ENCODE results near the gene COPA. TPM values are rescaled to one million over a fixed set of nuclear protein-coding genes. Genes with fewer than 3 reads are reported as not detected.
A peak's percentile ranks its signal among the peaks of the same experiment; 100 is the strongest.
"Not testable (repeated sequence)": the region's sequence is repeated elsewhere in the genome, so short reads cannot be mapped to it uniquely, and the experiment has no call there.

The COPA gene
- total and polyA plus RNA-seq, 12 donors, result 58.4 to 209 (median 134) TPM

GRCh38 chr1:160291248-160292220 lies 51.5 kb downstream of the COPA start:
- peak; percentile 63 to 89 (median 77) for DNase-seq
- Histone ChIP-seq H3K4me1 (replicated peaks in 1 of 2) (peaks cover 0 to 6% of the 10 kb centered on the region in 2 donors), H3K36me3 (replicated peaks in 1 of 2) (peaks cover 0 to 83% of the 10 kb centered on the region in 2 donors), H3K9me3 (replicated peaks in 1 of 3) (no peaks in the 10 kb centered on the region), H3K4me3 (no peak overlapping the region), H3K27me3 (no peaks in the 10 kb centered on the region), H3K27ac (peak overlapping the region in 2 of 5 donors; percentile 42 to 67)
- TF ChIP-seq POLR2A (IDR thresholded peaks at IDR 0.05) (no peak), CTCF (IDR thresholded peaks at IDR 0.05) (peak; percentile 73 to 83 (median 80))
- WGBS, 4 donors, result 44 to 53% (median 45%) methylated on average over 10 to 11 of the region's 11 CpGs
- intact Hi-C loops (cut with DNase I), result loop anchor here (5.0 kb wide), 1 partner anchor 99 kb away; the partner anchor contains the start of gene CASQ1 (in 2 of the 2)

- H3K27me3 ChIP-seq; DNase-seq; H3K4me3 ChIP-seq; H3K27ac ChIP-seq; intact Hi-C loops (cut with DNase I); H3K9me3 ChIP-seq (replicated peaks in 1 of 3): not testable (repeated sequence)
- H3K36me3 ChIP-seq (replicated peaks in 1 of 2), result peaks cover 0 to 47% of the 10 kb centered on the region in 2 donors
- WGBS, 4 donors, result 92 to 96% (median 94%) methylated on average over 12 of the region's 12 CpGs
- peaks cover 11 to 20% of the 10 kb centered on the region in 2 donors for H3K4me1 ChIP-seq (replicated peaks in 1 of 2)
These were observed 55.3 kb downstream of the COPA start for GRCh38 chr1:160287769-160288168.

GRCh38 chr1:160285506-160285905 lies 57.5 kb downstream of the COPA start:
- Histone ChIP-seq H3K27ac (peak overlapping the region in 1 of 5 donors; percentile 92), H3K9me3 (replicated peaks in 1 of 3) (no peaks in the 10 kb centered on the region), H3K36me3 (replicated peaks in 1 of 2) (peaks cover 0 to 48% of the 10 kb centered on the region in 2 donors), H3K4me1 (replicated peaks in 1 of 2) (peaks cover 11 to 20% of the 10 kb centered on the region in 2 donors), H3K4me3 (peak overlapping the region in 1 of 4 donors; percentile 79), H3K27me3 (no peaks in the 10 kb centered on the region)
- WGBS, 4 donors, result 76 to 82% (median 78%) methylated on average over 23 of the region's 23 CpGs
- TF ChIP-seq POLR2A (IDR thresholded peaks at IDR 0.05), result no peak
- no peak for TF ChIP-seq CTCF (IDR thresholded peaks at IDR 0.05)
- DNase-seq, result peak in 1 of 7 donors; percentile 27
- intact Hi-C loops (cut with DNase I), result no loop called here

- H3K4me3 ChIP-seq, result peak within 1 kb of the TSS; percentile 48 to 80 (median 78)
- TF ChIP-seq CTCF (IDR thresholded peaks at IDR 0.05) (no peak), POLR2A (IDR thresholded peaks at IDR 0.05) (peak; percentile 29 to 89)
- H3K27ac ChIP-seq, result peak within 1 kb of the TSS; percentile 70 to 92 (median 88)
- H3K36me3 ChIP-seq (replicated peaks in 1 of 2), result peaks cover 0 to 48% of the 10 kb centered on the region in 2 donors
- WGBS, 4 donors, result 0 to 1% (median 1%) methylated on average over 27 of the region's 27 CpGs
- peak; percentile 94 to 98 (median 96) for DNase-seq
- intact Hi-C loops (cut with DNase I), result no loop called here
- no peaks in the 10 kb centered on the region for H3K9me3 ChIP-seq (replicated peaks in 1 of 3)
- peaks cover 11 to 20% of the 10 kb centered on the region in 2 donors for H3K4me1 ChIP-seq (replicated peaks in 1 of 2)
- no peaks in the 10 kb centered on the region for H3K27me3 ChIP-seq
These were observed 58.2 kb downstream of the COPA start, which contains the start of gene PEX19 for GRCh38 chr1:160284782-160285344. PEX19 (minus strand) TSS chr1:160285133; CDS start chr1:160285124, 9 bp downstream.
